ENCODE data around the gene SSBP4. TPM values are rescaled to one million over a fixed set of nuclear protein-coding genes. Genes with fewer than 3 reads are reported as not detected.

SSBP4 gene
- total and polyA plus RNA-seq, 9 of the 15 experiments (the other 6 are each of a cell fraction or from before 2014, with no cell fraction given), result 1.1 to 189 (median 39.0) TPM

DNA sequence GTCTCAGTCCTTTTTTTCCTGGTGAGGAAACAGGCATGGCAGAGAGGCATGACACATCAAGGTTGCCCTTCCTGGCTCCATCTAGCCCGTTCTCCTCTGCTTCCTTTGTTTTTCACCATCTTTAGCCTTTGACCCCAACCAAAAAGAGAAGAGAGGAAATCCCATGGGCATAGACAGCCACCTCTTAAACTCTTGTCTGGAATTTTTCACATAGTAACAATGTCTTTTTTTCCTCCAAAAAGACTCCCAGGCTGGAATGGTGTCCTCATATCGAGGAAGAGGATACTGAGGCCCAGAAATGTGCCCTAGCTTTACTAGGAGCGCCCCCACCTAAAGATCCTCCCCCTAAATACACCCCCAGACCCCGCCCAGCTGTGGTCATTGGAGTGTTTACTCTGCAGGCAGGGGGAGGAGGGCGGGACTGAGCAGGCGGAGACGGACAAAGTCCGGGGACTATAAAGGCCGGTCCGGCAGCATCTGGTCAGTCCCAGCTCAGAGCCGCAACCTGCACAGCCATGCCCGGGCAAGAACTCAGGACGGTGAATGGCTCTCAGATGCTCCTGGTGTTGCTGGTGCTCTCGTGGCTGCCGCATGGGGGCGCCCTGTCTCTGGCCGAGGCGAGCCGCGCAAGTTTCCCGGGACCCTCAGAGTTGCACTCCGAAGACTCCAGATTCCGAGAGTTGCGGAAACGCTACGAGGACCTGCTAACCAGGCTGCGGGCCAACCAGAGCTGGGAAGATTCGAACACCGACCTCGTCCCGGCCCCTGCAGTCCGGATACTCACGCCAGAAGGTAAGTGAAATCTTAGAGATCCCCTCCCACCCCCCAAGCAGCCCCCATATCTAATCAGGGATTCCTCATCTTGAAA, 33.3 kb upstream of the SSBP4 start, which contains the start of gene GDF15 (continued):
- TF ChIP-seq, protein P1, sequence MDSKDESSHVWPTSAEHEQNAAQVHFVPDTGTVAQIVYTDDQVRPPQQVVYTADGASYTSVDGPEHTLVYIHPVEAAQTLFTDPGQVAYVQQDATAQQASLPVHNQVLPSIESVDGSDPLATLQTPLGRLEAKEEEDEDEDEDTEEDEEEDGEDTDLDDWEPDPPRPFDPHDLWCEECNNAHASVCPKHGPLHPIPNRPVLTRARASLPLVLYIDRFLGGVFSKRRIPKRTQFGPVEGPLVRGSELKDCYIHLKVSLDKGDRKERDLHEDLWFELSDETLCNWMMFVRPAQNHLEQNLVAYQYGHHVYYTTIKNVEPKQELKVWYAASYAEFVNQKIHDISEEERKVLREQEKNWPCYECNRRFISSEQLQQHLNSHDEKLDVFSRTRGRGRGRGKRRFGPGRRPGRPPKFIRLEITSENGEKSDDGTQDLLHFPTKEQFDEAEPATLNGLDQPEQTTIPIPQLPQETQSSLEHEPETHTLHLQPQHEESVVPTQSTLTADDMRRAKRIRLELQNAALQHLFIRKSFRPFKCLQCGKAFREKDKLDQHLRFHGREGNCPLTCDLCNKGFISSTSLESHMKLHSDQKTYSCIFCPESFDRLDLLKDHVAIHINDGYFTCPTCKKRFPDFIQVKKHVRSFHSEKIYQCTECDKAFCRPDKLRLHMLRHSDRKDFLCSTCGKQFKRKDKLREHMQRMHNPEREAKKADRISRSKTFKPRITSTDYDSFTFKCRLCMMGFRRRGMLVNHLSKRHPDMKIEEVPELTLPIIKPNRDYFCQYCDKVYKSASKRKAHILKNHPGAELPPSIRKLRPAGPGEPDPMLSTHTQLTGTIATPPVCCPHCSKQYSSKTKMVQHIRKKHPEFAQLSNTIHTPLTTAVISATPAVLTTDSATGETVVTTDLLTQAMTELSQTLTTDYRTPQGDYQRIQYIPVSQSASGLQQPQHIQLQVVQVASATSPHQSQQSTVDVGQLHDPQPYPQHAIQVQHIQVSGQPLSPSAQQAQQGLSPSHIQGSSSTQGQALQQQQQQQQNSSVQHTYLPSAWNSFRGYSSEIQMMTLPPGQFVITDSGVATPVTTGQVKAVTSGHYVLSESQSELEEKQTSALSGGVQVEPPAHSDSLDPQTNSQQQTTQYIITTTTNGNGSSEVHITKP (IDR thresholded peaks at IDR 0.05; ENCODE audit: partially characterized antibody), result peak; percentile 61
- TF ChIP-seq GTF2E2 (tag; IDR thresholded peaks at IDR 0.05) (peak; percentile 98), NCOA1 (IDR thresholded peaks at IDR 0.05; ENCODE audit: low read depth) (peak; percentile 56), ZFP36 (IDR thresholded peaks at IDR 0.05; ENCODE audit: low read depth, low read length, partially characterized antibody) (peak; percentile 55), BCL6 (CRISPR knock-in tag; IDR thresholded peaks at IDR 0.05) (no peak), CBFA2T3 (IDR thresholded peaks at IDR 0.05) (0 out of 2 replicates have a peak, but pooled peaks have one; percentile 19), MCM2 (IDR thresholded peaks at IDR 0.05; ENCODE audit: low read depth) (no peak), NFATC3 (IDR thresholded peaks at IDR 0.05) (no peak), FUS (optimal IDR thresholded peaks at IDR 0.05; ENCODE audit: low read depth, low read length) (no peak), L3MBTL2 (IDR thresholded peaks at IDR 0.05) (peak; percentile 67), NFRKB (IDR thresholded peaks at IDR 0.05; ENCODE audit: low read depth) (peak; percentile 24; the same call in 1 of the 2 replicates), CBX1 (IDR thresholded peaks at IDR 0.05; ENCODE audit: low read depth) (peak; percentile 99), BHLHE40 (IDR thresholded peaks at IDR 0.05; ENCODE audit: low read length) (peak; percentile 76), FOXK2 (conservative IDR thresholded peaks at IDR 0.05 in 1 of 2, IDR thresholded peaks at IDR 0.05 in 1 of 2; ENCODE audit: low read depth in 2 of 2) (peak; percentile 86 to 91)
- TF ChIP-seq, protein P2, sequence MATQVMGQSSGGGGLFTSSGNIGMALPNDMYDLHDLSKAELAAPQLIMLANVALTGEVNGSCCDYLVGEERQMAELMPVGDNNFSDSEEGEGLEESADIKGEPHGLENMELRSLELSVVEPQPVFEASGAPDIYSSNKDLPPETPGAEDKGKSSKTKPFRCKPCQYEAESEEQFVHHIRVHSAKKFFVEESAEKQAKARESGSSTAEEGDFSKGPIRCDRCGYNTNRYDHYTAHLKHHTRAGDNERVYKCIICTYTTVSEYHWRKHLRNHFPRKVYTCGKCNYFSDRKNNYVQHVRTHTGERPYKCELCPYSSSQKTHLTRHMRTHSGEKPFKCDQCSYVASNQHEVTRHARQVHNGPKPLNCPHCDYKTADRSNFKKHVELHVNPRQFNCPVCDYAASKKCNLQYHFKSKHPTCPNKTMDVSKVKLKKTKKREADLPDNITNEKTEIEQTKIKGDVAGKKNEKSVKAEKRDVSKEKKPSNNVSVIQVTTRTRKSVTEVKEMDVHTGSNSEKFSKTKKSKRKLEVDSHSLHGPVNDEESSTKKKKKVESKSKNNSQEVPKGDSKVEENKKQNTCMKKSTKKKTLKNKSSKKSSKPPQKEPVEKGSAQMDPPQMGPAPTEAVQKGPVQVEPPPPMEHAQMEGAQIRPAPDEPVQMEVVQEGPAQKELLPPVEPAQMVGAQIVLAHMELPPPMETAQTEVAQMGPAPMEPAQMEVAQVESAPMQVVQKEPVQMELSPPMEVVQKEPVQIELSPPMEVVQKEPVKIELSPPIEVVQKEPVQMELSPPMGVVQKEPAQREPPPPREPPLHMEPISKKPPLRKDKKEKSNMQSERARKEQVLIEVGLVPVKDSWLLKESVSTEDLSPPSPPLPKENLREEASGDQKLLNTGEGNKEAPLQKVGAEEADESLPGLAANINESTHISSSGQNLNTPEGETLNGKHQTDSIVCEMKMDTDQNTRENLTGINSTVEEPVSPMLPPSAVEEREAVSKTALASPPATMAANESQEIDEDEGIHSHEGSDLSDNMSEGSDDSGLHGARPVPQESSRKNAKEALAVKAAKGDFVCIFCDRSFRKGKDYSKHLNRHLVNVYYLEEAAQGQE (IDR thresholded peaks at IDR 0.05; ENCODE audit: borderline replicate concordance), result peak; percentile 99
- TF ChIP-seq, protein P2 (CRISPR knock-in tag; IDR thresholded peaks at IDR 0.05; ENCODE audit: low read depth), result no peak; the same call in 1 of the 2 replicates
- TF ChIP-seq, protein P3, sequence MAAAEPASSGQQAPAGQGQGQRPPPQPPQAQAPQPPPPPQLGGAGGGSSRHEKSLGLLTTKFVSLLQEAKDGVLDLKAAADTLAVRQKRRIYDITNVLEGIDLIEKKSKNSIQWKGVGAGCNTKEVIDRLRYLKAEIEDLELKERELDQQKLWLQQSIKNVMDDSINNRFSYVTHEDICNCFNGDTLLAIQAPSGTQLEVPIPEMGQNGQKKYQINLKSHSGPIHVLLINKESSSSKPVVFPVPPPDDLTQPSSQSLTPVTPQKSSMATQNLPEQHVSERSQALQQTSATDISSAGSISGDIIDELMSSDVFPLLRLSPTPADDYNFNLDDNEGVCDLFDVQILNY (CRISPR knock-in tag; IDR thresholded peaks at IDR 0.05), result 0 out of 2 replicates have a peak, but pooled peaks have one; percentile 88

Measured in K562 (cell line).